Renal pelvis (tissue), 4 donors: ENCODE measurements around the gene SIM1. TPM values are rescaled to one million over a fixed set of nuclear protein-coding genes. Genes with fewer than 3 reads are reported as not detected.

Source experiments
- DNase-seq: peaks from one replicate; pipeline ENCODE4 v3.0.0-alpha.2; 2013
- polyA plus RNA-seq, 3 donors: library from polyadenylated mRNA; unstranded; fragments of 120-200 nt; gene quantifications; one replicate each; pipeline ENCODE4 v1.2.1, GENCODE V29; 2013; ENCODE audit not compliant: insufficient read length in 3 of 3

The SIM1 gene
- polyA plus RNA-seq, 3 donors: 19.3 to 29.2 (median 21.6) TPM

DNA sequence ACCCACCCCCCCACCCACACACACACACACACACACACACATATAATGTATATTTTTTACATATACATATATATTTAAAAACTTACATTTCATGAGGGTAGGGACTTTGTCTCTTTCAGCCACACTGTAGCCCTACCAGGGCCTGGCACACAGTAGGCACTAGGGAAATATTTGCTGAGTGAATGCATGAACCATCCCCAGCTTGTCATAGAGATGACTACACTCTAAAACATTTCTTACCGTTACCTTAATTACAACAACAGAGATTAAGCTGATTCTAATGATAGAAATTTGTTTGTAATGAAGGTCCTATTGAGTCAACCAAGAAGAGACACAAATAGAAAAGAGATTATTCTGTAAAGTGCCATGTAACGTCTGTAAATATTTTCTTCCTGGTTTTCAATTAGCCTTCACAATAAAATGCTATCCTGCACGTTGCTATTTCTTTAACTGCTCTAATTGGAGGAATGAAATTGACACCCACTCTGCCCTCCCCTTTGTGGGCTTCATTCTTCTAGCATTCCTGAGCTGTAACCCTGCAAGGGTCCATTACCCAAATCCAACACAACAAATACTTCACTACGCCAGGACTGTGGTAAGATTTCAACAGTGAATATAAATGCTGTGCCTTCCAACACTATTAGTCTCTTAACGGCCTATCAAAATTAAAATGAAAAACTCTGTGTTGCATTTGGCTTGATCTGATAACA, 30.8 kb downstream of the SIM1 start:
- no peak for DNase-seq

DNA sequence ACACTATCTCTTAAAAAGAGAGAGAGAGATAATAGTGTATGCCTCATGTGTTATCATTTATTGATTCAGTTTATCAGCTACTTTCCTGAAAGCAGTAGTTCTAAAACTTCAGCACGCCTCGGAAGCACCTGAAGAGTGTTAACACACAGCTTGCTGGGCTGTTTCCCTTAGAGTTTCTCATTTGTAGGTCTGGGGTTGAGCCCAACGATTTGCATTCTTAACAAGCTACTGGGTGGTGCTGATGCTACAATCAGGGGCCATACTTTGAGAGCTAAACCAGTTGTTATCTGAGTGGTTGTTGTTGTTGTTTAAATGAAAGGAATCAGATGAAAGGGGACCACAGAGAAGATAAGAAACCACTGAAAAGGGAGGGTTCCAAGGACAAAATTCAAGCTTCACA, 32.6 kb downstream of the SIM1 start:
- no peak for DNase-seq

DNA sequence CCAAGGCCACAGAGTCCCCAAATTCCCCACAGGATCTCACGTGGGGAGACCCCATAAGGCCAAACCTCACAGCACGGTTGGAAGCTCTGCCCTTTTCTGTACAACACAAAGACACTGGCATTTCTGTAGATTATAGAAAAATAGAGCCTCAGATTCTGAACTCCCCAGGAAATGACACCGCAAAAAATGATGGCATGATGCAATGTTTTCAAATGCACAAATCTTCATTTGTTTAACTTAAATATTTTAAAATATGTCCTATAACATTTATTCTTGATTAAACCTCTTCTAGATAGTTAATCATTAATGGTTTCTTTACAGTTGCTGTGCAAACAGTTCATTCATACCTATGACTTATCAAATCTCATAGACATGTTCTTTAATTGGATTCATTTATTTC, 33.8 kb downstream of the SIM1 start:
- no peak for DNase-seq

DNA sequence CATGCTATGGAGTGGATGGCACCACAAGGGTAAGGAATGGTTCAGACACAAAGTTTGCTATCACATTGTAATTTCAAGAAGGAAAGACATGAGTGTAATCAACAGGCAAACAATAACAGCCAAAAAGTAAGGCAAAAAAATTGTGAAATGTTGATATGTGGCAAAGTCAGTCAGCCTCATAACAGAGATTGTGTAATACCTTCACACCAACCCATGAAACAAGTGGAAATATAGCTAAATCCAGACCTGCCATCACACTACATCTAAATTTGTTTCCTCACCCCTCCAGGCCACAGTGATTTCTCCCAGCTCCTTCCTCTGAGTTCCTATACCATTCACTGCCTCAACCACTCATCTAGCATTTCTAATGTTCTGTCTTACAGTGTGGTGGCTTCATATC, 37.3 kb downstream of the SIM1 start:
- DNase-seq: no peak

DNA sequence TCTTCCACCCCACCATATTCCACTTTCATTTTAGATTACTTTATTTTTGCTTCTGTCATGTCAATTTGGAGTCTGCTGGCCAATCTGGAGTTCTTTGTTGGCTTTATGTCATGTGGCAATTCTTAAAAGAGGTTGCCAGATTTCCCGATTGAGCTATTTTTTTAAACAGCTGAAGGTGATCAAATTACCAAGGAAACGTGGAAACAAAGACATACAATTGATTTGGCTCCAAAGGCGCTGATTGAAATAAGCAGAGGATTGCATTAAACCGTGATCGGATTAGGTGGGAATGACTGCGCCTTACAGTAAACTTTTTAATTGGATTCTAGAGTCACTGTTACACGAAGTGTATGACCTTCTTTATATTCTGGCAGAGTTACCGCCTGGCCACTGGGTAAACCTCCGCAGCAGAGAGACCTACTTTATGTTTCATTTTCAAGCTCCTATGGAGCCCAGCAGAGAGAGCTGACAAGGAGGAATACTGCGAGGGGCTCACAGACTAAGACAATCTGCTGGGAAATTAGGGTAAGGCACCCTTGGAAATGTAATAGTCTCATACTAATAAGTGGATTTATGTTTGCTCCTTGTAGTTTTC, 37.9 kb downstream of the SIM1 start:
- DNase-seq: no peak

DNA sequence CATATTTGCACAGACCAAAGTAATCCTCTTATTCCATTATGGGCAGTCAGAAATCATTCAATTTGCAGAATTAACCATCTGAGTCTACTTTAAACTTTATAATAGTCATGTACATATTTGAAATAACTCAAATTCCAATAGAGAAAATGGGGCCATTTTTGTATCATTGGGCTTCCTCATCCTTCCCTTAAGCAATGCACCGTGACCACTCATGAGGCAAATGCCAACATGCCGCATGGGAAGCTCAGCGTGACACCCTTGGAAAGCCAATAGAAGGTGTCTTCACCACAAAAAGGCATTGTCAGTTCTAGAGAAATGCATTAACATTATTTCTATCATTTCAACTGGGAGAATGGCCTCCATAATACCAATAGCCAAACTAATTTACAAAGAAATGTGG, 38.5 kb downstream of the SIM1 start:
- DNase-seq: no peak

DNA sequence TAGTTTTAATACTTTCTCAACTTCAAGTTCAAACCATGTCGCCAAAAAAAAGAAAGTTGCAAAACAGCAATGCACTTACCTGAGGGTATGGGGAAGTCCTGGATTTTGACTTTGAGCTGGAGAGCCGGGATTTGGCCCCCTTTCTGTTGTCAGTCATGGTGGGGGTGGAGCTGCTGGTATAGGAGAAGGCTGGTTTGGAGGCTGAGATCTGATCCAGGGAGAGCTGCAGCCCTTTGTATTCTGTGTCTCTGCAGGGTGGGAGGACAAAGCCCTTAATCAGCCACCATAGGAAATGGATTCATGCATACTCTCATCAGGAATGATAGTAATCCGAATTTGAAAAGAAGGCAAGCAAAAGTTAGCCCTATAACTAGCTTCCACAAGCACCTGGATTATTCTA, 44.0 kb downstream of the SIM1 start:
- DNase-seq: no peak

DNA sequence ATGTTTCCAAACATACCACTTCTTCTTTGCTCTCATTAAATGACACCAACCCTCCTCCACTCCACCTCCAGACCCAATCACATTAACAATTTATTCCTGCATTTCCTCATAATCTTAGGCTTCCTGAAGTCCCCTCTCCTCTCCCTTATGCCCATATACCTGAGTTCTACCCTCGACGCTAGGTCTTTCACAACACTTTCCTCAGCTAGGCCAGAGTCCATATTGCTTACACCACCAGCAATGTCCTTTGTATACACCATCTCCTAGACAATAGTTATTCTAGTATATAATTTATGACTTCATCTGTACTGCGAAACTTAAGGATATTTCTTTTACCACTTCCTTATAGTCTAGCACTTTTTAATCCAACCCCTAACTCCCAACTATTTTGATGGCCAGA, 47.7 kb downstream of the SIM1 start:
- no peak for DNase-seq

DNA sequence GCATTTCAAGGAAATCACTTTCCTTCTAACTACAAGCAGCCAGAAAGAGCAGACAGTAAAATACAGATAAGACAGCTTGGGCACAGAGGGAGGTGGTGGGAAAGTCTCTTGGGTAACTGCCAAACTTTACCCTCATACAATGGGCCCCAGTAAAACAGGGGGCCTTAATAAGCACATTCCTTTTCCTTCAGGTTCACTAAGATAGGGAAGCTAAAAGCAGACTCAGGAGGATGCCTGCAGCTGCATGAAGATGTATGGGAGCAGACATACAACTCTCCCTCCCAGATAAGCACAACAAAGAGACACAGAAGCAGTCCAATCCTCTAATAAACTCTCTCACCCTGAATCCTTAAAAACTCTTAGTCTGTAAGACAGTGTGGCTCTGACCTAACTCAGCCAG, 49.0 kb downstream of the SIM1 start:
- no peak for DNase-seq

DNA sequence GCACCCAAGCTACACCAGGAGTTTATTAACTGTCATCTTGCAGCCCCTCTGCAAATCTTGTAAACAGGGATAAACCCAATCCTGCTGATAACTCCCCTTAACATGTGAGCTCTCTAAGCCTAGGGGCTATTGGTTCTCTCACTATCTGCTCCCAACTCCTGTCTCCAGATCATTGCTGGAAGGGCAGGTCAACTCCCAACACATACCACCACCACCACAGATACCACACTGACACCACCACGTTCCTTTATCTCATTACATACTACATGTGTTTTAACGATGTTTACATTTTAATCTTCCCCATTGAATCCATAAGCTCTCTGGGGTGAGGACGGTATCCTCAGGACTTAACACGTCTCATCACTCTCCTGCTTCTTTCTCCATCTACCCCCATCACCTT, 51.8 kb downstream of the SIM1 start:
- DNase-seq: no peak

DNA sequence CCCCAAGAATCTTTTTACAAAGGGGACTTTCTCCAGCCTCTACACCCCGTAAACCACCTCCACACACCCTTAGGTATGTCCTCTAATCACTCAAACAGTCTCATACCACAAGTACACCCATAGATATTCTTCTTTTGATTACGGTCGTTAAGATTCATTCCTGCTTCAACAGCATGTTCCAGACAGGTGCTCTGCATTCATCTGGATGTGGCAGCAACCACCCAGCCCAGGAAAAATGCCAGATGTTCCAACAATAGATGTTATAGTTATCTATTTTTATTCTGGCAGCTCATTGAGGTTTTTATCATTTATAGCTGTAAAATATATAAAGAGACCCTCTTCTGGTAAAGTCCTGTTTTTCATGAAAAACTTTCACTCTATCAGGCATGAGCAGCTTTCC, 60.7 kb downstream of the SIM1 start:
- DNase-seq: no peak

DNA sequence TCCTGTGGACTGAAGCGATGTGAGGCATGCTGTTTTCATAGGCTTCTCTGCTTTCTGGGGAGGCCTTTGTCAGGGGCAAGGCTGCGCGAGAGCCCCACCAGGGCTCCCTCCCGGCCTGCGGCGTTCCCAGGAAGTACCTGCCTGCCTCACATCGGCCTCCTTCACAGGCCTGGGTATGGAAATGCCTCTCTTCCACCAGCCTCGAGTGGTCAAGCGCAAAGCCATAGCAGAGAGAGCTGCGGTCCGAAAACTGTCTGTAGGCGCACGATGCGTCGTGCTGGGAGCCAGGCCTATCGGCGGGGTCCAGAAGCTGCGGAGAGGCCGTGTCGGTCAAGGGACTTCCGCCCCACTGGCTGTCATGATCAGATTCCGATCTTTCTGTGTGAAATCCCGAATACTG, 71.2 kb downstream of the SIM1 start:
- no peak for DNase-seq

DNA sequence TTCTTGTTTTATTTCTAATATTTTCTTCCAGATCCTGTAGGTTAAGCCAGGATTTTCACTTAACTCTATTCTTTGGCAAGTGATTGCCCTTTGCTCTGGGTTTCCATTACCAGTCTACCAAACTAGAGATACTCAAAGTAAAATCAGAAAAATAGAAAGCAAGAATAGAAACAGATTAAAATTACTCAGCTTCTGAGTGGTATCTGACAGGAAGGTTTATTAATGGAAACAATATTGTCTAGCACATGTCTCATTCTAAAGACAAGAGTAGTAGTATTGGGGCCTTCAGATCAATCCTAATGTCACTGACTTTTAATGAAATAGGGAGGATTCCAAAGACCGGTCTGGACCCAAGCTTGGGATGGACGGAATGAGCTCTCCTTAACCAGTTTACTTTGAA, 72.3 kb downstream of the SIM1 start:
- DNase-seq: no peak

DNA sequence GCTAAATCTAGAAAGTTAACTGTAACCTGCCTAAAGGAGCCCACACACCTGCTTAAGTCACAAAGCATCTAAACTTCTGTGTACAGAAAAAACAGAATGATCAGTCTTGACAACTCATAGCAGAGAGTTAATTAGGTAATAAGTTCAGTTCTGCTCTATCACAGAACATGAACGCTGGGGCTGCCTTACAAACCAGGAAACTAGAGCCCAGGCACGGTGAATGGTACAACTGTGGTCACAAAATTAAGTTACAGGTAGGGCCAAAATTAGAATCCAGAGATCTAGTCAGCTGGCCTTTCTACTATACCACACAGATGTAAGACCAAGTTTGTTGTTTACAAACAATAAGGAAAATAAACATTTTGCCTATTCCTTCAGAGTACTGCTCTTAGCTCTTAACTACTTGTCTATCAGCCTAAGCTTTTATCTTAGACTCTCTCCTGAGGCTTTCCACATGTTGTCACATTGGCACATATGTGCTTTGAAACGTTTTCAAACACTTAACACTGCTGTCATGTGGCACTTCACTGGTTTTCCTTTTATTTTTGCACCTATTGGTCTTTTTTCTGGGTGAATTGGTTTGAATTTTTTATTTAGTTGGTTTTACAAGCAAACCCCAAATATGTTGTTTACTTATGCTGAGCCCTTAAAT, 75.7 kb downstream of the SIM1 start:
- DNase-seq: no peak

DNA sequence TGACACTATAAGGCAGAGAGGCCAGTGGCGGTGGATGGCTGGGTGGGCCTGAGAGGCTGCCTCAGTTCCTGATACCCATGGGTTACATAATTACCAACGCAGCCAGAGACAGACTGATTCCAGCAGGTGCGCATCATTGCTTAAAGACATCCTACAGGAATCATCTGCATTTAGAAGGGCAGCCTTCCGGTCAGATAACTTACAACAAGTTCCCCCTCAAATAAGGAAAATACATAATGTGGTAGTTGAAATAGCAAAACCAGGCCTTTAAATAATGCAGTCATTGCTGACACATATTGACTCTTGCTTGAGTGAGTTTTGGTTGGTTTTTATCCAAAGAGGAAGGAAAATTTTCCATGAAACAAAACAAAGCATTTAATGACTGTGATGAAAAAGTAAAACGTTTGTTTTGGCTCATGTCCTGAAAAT, 81.9 kb downstream of the SIM1 start:
- no peak for DNase-seq

DNA sequence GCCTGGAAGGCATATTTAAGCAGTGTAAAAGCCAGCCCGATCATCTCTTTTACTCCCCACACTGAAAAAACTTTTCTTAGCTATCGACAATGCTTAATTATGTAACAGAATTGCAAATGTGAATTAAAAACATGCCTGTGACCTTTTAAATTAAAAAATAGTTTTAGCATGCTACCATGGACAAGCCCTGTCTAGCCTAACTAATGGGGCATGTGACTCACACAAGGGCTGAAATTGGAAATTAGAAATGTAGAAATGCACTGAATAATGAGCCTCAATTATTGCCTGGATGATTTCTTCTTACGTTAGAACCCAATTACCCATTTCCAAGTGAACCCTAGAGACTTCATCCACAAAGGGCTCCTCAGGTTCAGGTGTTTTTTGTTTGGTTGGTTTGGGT, 82.7 kb downstream of the SIM1 start:
- no peak for DNase-seq

DNA sequence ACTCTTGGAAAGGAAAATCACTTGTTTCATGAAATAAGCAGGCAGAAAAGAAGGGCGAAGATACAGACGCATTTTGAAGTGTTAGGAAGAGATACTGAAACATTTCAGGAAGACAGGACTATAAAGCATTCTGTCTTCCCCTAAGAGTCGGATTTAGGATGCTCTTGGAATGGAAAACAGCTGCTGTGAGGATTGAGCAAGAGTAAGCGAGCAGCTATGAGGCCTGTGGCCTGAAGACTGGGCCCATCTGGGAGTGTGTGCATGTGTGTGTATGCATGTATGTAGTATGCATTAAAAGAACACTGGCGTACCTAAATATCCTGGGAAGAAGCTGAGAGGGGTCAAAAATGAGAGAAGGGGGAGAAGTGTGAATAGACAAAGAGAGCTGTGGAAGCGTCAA, 83.6 kb downstream of the SIM1 start:
- DNase-seq: no peak

DNA sequence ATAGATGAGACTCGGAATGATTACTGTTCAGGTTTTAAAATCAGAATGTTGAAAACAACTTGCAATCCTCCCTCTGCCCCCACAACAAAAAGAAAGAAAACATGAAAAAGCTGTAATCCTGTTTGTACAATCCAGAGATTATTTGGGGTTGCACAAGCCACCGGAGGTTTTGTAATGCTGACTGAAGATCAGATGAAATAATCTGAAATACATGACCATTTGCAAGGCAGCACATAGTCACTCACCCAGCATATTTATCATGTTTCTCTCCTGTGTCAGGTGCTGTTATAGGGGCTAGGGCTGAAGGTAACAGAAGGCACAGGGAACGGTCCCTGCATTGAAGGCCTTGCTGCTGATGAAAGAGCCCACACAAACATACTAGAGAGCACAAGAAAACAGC, 85.3 kb downstream of the SIM1 start:
- DNase-seq: no peak

DNA sequence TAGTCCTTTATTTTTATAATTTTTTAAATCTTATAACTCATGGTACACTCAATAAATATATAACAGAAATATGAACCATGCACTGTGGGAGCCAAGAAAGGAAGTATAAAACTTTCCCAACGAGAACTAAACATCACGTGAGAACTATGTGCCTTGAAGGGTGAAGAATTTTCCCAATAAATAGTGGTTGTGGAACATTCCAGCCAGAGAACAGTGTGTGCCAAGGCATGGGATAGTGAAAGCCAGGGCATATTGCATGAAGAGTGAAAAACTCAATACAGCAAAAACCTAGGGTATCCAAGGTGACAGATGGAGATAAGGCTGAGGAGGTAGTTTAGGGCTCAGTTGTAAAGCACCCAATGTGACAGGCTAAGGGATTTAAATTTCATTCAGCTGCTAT, 86.1 kb downstream of the SIM1 start:
- DNase-seq: no peak

DNA sequence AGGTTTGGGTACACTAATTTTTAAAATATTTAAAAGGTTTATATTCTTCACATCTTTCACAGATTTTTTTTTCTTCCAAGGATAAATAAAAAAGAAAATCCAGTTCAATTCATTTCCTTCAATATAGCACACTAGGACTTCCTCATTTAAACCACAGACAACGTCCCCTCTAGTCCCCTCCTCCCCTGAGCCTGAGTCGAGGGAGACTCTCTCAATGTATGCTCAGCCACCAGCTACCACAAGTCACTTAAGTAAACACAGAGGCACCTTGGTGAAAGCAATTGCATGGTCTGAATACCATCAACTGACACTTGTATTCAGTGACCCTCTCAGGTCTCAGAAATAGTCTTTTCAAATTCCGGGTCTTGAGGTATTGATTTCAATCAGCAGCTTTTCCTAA, 88.6 kb downstream of the SIM1 start:
- no peak for DNase-seq

DNA sequence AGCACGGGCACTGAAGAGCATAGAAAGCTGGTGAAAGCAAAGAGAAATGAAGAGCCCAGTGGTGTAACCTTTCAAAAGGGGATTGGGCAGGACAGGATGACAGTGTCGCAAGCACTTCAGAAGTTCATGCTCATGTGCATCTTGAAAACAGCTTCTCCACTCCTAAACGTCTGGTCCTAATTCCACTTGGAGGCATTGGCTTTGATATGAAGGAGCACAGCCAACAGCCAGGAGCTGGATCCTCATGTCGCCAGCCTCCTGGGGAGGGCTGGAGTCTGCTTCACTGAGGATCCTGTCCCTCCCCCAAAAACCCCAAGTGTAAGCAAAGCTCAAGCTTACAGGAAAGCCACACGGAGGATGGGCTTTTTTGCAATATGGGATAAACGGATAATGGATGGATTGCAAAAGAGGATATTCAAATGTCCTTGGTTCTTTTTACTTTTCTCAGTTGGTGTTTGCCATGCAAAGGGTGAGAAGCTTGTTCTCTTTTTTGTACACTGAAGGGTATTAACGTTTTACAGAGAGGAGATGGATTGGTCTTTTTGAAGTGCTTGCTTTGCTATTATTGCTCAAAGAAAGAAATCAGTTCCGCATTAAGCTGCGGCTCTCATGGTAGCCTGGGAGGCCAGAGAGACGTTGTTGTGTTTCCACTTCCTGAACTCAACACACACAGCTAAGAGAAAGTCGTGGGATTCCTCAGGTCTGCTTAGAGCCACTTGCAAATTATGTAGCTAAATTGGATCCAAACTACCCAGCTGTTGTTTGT, 92.2 kb downstream of the SIM1 start:
- no peak for DNase-seq

DNA sequence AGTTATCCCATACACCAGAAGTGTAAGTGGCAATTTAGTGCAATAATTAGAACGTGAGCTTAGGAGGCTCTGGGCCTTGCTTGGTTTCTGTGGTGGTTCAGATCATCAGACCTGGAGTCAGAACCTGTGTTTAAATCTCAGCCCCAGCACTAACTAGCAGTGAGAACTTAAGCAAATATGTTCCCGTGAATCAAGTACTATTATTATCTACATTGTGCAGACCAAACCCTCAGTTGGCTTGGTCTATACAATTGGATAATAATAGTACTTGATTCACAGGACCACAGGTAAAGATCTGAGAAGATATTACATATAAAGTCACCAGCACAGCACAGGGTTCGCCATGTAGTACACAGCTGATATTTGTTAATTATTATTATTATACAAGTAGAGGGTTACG, 93.1 kb downstream of the SIM1 start:
- no peak for DNase-seq

DNA sequence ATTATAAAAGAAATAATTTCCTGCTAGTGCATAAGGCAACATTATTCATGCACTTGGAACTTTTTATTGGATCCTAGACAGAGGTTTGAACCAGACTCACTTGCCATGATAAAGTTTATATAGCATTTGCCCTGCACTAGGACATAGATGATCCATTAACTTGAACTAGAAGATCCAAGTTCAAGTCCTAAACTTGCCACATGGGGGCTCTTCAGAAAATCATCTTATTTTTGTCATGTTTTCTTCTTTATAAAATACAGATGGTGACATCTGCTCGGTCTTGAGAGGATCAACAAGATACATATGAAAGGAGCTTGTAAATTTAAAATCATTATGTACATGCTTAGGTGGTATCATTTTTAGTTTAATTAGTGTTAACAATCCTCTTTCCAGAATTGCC, 94.5 kb downstream of the SIM1 start:
- DNase-seq: no peak
